Measurements from ENCODE around the gene RBM15.

DNA sequence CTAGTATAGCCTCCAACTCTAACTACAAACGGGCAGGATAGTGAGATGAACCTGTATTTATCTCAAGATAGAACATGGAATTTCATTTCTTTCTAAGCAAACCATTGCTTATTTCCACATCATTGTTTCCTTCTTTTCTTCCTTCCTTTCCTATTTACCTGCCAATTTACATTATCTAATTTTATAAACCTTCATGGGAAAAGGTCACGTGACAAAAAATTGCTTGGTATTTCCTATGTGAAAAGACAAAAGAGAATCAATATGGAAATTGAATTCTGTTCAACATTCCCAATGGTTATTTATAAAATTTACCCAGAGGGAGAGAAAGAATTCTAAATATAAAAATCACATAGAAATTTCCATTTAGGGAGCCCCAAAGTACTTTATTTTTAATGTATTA is 22.4 kb upstream of the RBM15 start:
- TF ChIP-seq, protein P1, sequence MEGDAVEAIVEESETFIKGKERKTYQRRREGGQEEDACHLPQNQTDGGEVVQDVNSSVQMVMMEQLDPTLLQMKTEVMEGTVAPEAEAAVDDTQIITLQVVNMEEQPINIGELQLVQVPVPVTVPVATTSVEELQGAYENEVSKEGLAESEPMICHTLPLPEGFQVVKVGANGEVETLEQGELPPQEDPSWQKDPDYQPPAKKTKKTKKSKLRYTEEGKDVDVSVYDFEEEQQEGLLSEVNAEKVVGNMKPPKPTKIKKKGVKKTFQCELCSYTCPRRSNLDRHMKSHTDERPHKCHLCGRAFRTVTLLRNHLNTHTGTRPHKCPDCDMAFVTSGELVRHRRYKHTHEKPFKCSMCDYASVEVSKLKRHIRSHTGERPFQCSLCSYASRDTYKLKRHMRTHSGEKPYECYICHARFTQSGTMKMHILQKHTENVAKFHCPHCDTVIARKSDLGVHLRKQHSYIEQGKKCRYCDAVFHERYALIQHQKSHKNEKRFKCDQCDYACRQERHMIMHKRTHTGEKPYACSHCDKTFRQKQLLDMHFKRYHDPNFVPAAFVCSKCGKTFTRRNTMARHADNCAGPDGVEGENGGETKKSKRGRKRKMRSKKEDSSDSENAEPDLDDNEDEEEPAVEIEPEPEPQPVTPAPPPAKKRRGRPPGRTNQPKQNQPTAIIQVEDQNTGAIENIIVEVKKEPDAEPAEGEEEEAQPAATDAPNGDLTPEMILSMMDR (IDR thresholded peaks at IDR 0.05) = no peak
- TF ChIP-seq POLR2A (IDR thresholded peaks at IDR 0.05) (no peak), POLR2AphosphoS5 (IDR thresholded peaks at IDR 0.05) (no peak)

Measured in transverse colon (tissue), 4 donors.